HepG2 (cell line): ENCODE results near the gene SQSTM1. TPM values are rescaled to one million over a fixed set of nuclear protein-coding genes. Genes with fewer than 3 reads are reported as not detected.
A peak's percentile ranks its signal among the peaks of the same experiment; 100 is the strongest.

Experiments used
- ATAC-seq: fragments of 200-7000 bp; cut with Tn5 transposase; 3 replicates; pipeline ENCODE4 v1.9.1; 2020; ENCODE audit warnings: mild to moderate bottlenecking, moderate library complexity
- BruUV-seq: library from RNA; stranded (reverse); fragments of 400-500 nt; replicated peaks from 2 replicates; lab custom pipeline; 2021; lab: Mats Ljungman, UMichigan
- CTCF ChIA-PET: fragments of 300-600 bp; formaldehyde crosslinking; extraction: SDS; loops from one replicate; lab custom pipeline; 2021; ENCODE audit warnings: low total read pairs, inconsistent platforms, low intra/inter-chr PET ratio; lab: Yijun Ruan, JAX
- POLR2A ChIA-PET: fragments of 350-600 bp; sonication (Branson Sonifier 250); formaldehyde crosslinking; loops from one replicate; lab custom pipeline; 2020; ENCODE audit warnings: antibody characterized with exemption, inconsistent platforms; lab: Yijun Ruan, JAX
- DNase-seq: peaks from one replicate; pipeline ENCODE4 v3.0.0-alpha.2; 2015; ENCODE audit warnings: low spot score
- FAIRE-seq: peaks from 3 replicates; lab custom pipeline; 2011; peaks lifted over from hg19 to GRCh38; lab: Jason Lieb, UNC
- H2AFZ ChIP-seq: one replicate; pipeline ENCODE4 v1.6.1; 2011; ENCODE audit warnings: low read length, inconsistent platforms
- H3K27ac ChIP-seq: fragments of 300-600 bp; 3 replicates; pipeline ENCODE4 v1.8.0; 2011; ENCODE audit warnings: mixed run types, mild to moderate bottlenecking, mixed read lengths, low read length, inconsistent platforms; ENCODE audit not compliant: insufficient read depth; ENCODE audit errors: extremely low read length
- H3K27me3 ChIP-seq, 2 experiments: fragments of 200-600 bp in 1 of 2; 2 replicates in 1 of 2; 3 replicates in 1 of 2; pipeline versions ENCODE4 v1.6.0 to v1.8.0; 2011; ENCODE audit warnings: low read length in 2 of 2, mild to moderate bottlenecking in 2 of 2, moderate library complexity in 2 of 2, inconsistent platforms in 1 of 2; ENCODE audit not compliant: insufficient read depth in 2 of 2, control insufficient read depth in 1 of 2
- H3K36me3 ChIP-seq, 2 experiments: fragments of 200-600 bp in 1 of 2; replicated peaks in 1 of 2; 2 replicates in 1 of 2; 3 replicates in 1 of 2; pipeline versions ENCODE4 v1.5.1 to v1.8.0; 2011; ENCODE audit warnings: low read length in 2 of 2, inconsistent platforms in 1 of 2; ENCODE audit not compliant: insufficient read depth in 2 of 2, control insufficient read depth in 1 of 2
- H3K4me1 ChIP-seq: 2 replicates; pipeline ENCODE4 v1.5.1; 2012; ENCODE audit warnings: low read length, inconsistent platforms; ENCODE audit not compliant: insufficient read depth
- H3K4me2 ChIP-seq: 2 replicates; pipeline ENCODE4 v1.6.0; 2011; ENCODE audit warnings: low read depth, low read length, inconsistent platforms
- H3K4me3 ChIP-seq, 3 experiments: fragments of 200-600 bp in 1 of 3; sonication (generic), shearing (Covaris generic) in 1 of 3; replicated peaks in 1 of 3; 2 replicates each; pipeline ENCODE4 v1.5.1; 2011 to 2016; ENCODE audit warnings: low read length in 3 of 3, inconsistent platforms in 2 of 3, low read depth in 2 of 3, mild to moderate bottlenecking in 2 of 3, control low read depth in 1 of 3, mixed read lengths in 1 of 3; ENCODE audit not compliant: insufficient read depth in 1 of 3
- H3K79me2 ChIP-seq: one replicate; pipeline ENCODE4 v1.6.1; 2011; ENCODE audit warnings: low read length, inconsistent platforms; ENCODE audit not compliant: insufficient read depth
- H3K9ac ChIP-seq: 2 replicates; pipeline ENCODE4 v1.6.0; 2011; ENCODE audit warnings: mild to moderate bottlenecking, low read depth, low read length, inconsistent platforms; ENCODE audit not compliant: insufficient read depth
- H3K9me3 ChIP-seq: 2 replicates; pipeline ENCODE4 v1.5.1; 2012; ENCODE audit warnings: mild to moderate bottlenecking, low read length
- H4K20me1 ChIP-seq: 2 replicates; pipeline ENCODE4 v1.6.0; 2011; ENCODE audit warnings: inconsistent platforms, mild to moderate bottlenecking, low read length, moderate library complexity; ENCODE audit not compliant: insufficient read depth
- CHD2 ChIP-seq: IDR thresholded peaks from 2 replicates; pipeline ENCODE4 v1.6.1; 2011; ENCODE audit warnings: low read depth, low read length, improper control_type of control experiment
- CHD4 ChIP-seq: fragments of 200-600 bp; sonication (generic); IDR thresholded peaks from 2 replicates; pipeline ENCODE4 v1.7.0; 2017; ENCODE audit warnings: mild to moderate bottlenecking, low read length, borderline replicate concordance
- DMAP1 ChIP-seq: IDR thresholded peaks from 2 replicates; pipeline ENCODE4 v1.6.1; 2016
- MYC ChIP-seq: sonication (generic); formaldehyde crosslinking; IDR thresholded peaks from 2 replicates; pipeline ENCODE4 v1.9.0; 2021; ENCODE audit warnings: missing genetic modification reagents, borderline replicate concordance
- MZF1 ChIP-seq: sonication (generic); formaldehyde crosslinking; IDR thresholded peaks from 2 replicates; pipeline ENCODE4 v1.8.1; 2023; ENCODE audit warnings: mild to moderate bottlenecking, missing genetic modification reagents, borderline replicate concordance
- NFE2L2 ChIP-seq: fragments of 150-350 bp; IDR thresholded peaks from 2 replicates; pipeline ENCODE4 v1.6.1; 2014; ENCODE audit warnings: low read length
- PLRG1 ChIP-seq: fragments of 450-650 bp; conservative IDR thresholded peaks from 2 replicates; pipeline ENCODE4 v1.6.1; 2016
- POGZ ChIP-seq: sonication (generic); formaldehyde crosslinking; IDR thresholded peaks from 2 replicates; pipeline ENCODE4 v1.4.0; 2020; ENCODE audit warnings: mild to moderate bottlenecking, missing genetic modification reagents
- PTBP1 ChIP-seq: fragments of 200-400 bp; formaldehyde crosslinking; IDR thresholded peaks from 2 replicates; pipeline ENCODE4 v1.6.1; 2018; ENCODE audit warnings: low read length, low read depth; ENCODE audit not compliant: poor library complexity, severe bottlenecking
- RXRA ChIP-seq: sonication (generic); formaldehyde crosslinking; IDR thresholded peaks from 2 replicates; pipeline ENCODE4 v1.5.1; 2020; ENCODE audit warnings: missing genetic modification reagents
- TAF1 ChIP-seq: sonication (generic); formaldehyde crosslinking; IDR thresholded peaks from 2 replicates; pipeline ENCODE4 v1.4.0; 2020; ENCODE audit warnings: missing genetic modification reagents
- ZFP36 ChIP-seq: fragments of 150-350 bp; IDR thresholded peaks from 2 replicates; pipeline ENCODE4 v1.6.1; 2018; ENCODE audit warnings: borderline replicate concordance, low read length, low read depth; ENCODE audit not compliant: partially characterized antibody
- ZNF446 ChIP-seq: sonication (generic); formaldehyde crosslinking; IDR thresholded peaks from 2 replicates; pipeline ENCODE4 v1.5.0; 2020; ENCODE audit warnings: mild to moderate bottlenecking, missing genetic modification reagents
- ZNF546 ChIP-seq: sonication (generic); formaldehyde crosslinking; conservative IDR thresholded peaks from 2 replicates; pipeline ENCODE4 v1.8.1; 2023; ENCODE audit warnings: mild to moderate bottlenecking, missing genetic modification reagents
- ZNF564 ChIP-seq: sonication (generic); formaldehyde crosslinking; IDR thresholded peaks from 2 replicates; pipeline ENCODE4 v1.8.1; 2023; ENCODE audit warnings: mild to moderate bottlenecking, missing genetic modification reagents
- ZNF878 ChIP-seq: sonication (generic); formaldehyde crosslinking; IDR thresholded peaks from 2 replicates; pipeline ENCODE4 v1.8.1; 2023; ENCODE audit warnings: mild to moderate bottlenecking, missing genetic modification reagents, moderate library complexity
- WGBS: methylation state at CpG from one replicate; pipeline ENCODE4 v1.1.6; 2017; ENCODE audit warnings: low lambda C conversion rate; 5-methylcytosine and 5-hydroxymethylcytosine counted together
- in situ Hi-C: cut with HindIII; loops from 2 replicates; pipeline ENCODE4 v1.10.0; 2017; ENCODE audit warnings: low pct_unique_long_range_greater_than_20kb; ENCODE audit not compliant: extremely low pct_ligation_motif_present
- intact Hi-C: fragments of 100-400 bp; cut with micrococcal nuclease; formaldehyde crosslinking; loops from one replicate; pipeline ENCODE4 v1.10.0; 2022; ENCODE audit not compliant: unreplicated experiment
- polyA plus RNA-seq, 8 experiments: library from polyadenylated mRNA; depleted of rRNA in 3 of 8; stranded (reverse) in 7 of 8; unstranded in 1 of 8; fragments of >200 nt; fragmentation: Illumina TruSeq in 4 of 8; extraction: Trizol in 4 of 8; gene quantifications; 2 replicates each; pipeline versions ENCODE4 v1.2.1 to v1.2.3, GENCODE V29; 2011 to 2016; ENCODE audit warnings: low read depth in 4 of 8, missing spikeins in 1 of 8, mixed read lengths in 1 of 8; ENCODE audit not compliant: insufficient read depth in 1 of 8
- total RNA-seq, 5 experiments: library from RNA; depleted of rRNA; stranded (reverse); fragments of >200 nt; fragmentation: Illumina TruSeq; extraction: Trizol; gene quantifications; 2 replicates each; pipeline ENCODE4 v1.2.3, GENCODE V29; 2016; ENCODE audit warnings: low read depth in 1 of 5
- TF ChIP-seq, protein P1 (sequence below): sonication (generic); formaldehyde crosslinking; IDR thresholded peaks from 2 replicates; pipeline ENCODE4 v1.4.0; 2020; ENCODE audit warnings: missing genetic modification reagents, borderline replicate concordance
- TF ChIP-seq, protein P2 (sequence below): sonication (generic); formaldehyde crosslinking; IDR thresholded peaks from 2 replicates; pipeline ENCODE4 v1.5.0; 2020; ENCODE audit warnings: mild to moderate bottlenecking, missing genetic modification reagents
- TF ChIP-seq, protein P3 (sequence below): sonication (generic); formaldehyde crosslinking; IDR thresholded peaks from 2 replicates; pipeline ENCODE4 v1.8.0; 2022; ENCODE audit warnings: mild to moderate bottlenecking, missing genetic modification reagents, moderate library complexity

SQSTM1 gene
- total and polyA plus RNA-seq, 2 of the 13 experiments (the other 11 are each of a cell fraction or from before 2014, with no cell fraction given) = 90.9 to 160 TPM

- intact Hi-C loops = loop anchor here (2.0 kb wide), 1 partner anchor 233 kb away; no protein-coding TSS in a partner anchor
- 0% methylated on average over 24 of the region's 32 CpGs for WGBS
- TSS peak; percentile 51 for BruUV-seq
- TF ChIP-seq, protein P1, sequence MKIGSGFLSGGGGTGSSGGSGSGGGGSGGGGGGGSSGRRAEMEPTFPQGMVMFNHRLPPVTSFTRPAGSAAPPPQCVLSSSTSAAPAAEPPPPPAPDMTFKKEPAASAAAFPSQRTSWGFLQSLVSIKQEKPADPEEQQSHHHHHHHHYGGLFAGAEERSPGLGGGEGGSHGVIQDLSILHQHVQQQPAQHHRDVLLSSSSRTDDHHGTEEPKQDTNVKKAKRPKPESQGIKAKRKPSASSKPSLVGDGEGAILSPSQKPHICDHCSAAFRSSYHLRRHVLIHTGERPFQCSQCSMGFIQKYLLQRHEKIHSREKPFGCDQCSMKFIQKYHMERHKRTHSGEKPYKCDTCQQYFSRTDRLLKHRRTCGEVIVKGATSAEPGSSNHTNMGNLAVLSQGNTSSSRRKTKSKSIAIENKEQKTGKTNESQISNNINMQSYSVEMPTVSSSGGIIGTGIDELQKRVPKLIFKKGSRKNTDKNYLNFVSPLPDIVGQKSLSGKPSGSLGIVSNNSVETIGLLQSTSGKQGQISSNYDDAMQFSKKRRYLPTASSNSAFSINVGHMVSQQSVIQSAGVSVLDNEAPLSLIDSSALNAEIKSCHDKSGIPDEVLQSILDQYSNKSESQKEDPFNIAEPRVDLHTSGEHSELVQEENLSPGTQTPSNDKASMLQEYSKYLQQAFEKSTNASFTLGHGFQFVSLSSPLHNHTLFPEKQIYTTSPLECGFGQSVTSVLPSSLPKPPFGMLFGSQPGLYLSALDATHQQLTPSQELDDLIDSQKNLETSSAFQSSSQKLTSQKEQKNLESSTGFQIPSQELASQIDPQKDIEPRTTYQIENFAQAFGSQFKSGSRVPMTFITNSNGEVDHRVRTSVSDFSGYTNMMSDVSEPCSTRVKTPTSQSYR (CRISPR knock-in tag) = no peak
- TF ChIP-seq ZNF546 (CRISPR knock-in tag) (0 out of 2 replicates have a peak, but pooled peaks have one; percentile 7), DMAP1 (no peak), PTBP1 (no peak), CHD4 (no peak), ZNF878 (CRISPR knock-in tag) (peak; percentile 83; the same call in 1 of the 2 replicates), MYC (no peak), TAF1 (no peak), CHD2 (no peak), ZNF564 (CRISPR knock-in tag) (0 out of 2 replicates have a peak, but pooled peaks have one; percentile 5), ZNF446 (CRISPR knock-in tag) (0 out of 2 replicates have a peak, but pooled peaks have one; percentile 2), POGZ (CRISPR knock-in tag) (no peak), NFE2L2 (no peak), RXRA (CRISPR knock-in tag) (peak; percentile 6; the same call in 1 of the 2 replicates), ZFP36 (no peak), PLRG1 (no peak), MZF1 (no peak)
- TF ChIP-seq, protein P2, sequence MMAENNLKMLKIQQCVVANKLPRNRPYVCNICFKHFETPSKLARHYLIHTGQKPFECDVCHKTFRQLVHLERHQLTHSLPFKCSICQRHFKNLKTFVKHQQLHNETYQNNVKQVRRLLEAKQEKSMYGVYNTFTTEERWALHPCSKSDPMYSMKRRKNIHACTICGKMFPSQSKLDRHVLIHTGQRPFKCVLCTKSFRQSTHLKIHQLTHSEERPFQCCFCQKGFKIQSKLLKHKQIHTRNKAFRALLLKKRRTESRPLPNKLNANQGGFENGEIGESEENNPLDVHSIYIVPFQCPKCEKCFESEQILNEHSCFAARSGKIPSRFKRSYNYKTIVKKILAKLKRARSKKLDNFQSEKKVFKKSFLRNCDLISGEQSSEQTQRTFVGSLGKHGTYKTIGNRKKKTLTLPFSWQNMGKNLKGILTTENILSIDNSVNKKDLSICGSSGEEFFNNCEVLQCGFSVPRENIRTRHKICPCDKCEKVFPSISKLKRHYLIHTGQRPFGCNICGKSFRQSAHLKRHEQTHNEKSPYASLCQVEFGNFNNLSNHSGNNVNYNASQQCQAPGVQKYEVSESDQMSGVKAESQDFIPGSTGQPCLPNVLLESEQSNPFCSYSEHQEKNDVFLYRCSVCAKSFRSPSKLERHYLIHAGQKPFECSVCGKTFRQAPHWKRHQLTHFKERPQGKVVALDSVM (CRISPR knock-in tag) = 0 out of 2 replicates have a peak, but pooled peaks have one; percentile 7
- TF ChIP-seq, protein P3, sequence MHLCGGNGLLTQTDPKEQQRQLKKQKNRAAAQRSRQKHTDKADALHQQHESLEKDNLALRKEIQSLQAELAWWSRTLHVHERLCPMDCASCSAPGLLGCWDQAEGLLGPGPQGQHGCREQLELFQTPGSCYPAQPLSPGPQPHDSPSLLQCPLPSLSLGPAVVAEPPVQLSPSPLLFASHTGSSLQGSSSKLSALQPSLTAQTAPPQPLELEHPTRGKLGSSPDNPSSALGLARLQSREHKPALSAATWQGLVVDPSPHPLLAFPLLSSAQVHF (CRISPR knock-in tag) = no peak
Observed at GRCh38 chr5:179858241-179858585, 37.5 kb downstream of the SQSTM1 start.

More at GRCh38 chr5:179858241-179858585, 37.5 kb downstream of the SQSTM1 start:
- Histone ChIP-seq H3K27me3 (no peaks in the 10 kb centered on the region), H2AFZ (no peak overlapping the region), H4K20me1 (no peaks in the 10 kb centered on the region), H3K27ac (peak overlapping the region; percentile 92), H3K9me3 (no peaks in the 10 kb centered on the region), H3K36me3 (peaks cover 1 to 5% of the 10 kb centered on the region in 2 experiments; a peak in 2 of 5 replicates), H3K4me1 (peaks cover 32% of the 10 kb centered on the region), H3K9ac (peak overlapping the region; percentile 84), H3K4me2 (peak overlapping the region; percentile 86), H3K79me2 (peaks cover 23% of the 10 kb centered on the region), H3K4me3 (peak overlapping the region; percentile 80 to 90 (median 87))
- ATAC-seq (peak; percentile 74), FAIRE-seq (no peak), DNase-seq (peak; percentile 17)
- ChIA-PET CTCF (no interaction called here), POLR2A (interaction anchor here (0.6 to 1.0 kb wide), 4 partner anchors 36 to 234 kb away, joined by 3 read pairs; partner anchors contain the start of gene HNRNPH1)
- in situ Hi-C loops = no loop called here
